KOPT-K1 (cell line): ENCODE measurements around the gene USH2A.

ENCODE experiments used
- H3K27ac ChIP-seq: fragments of 200-600 bp; sonication (generic); 2 replicates; pipeline ENCODE4 v1.5.1; 2016; ENCODE audit warnings: antibody characterized with exemption, mild to moderate bottlenecking, low read depth, low read length; ENCODE audit not compliant: poor library complexity, severe bottlenecking
- H3K36me3 ChIP-seq: fragments of 200-600 bp; sonication (generic); 2 replicates; pipeline ENCODE4 v1.5.1; 2017; ENCODE audit warnings: antibody characterized with exemption, mild to moderate bottlenecking, low read length, moderate library complexity; ENCODE audit not compliant: insufficient read depth
- H3K9me3 ChIP-seq: fragments of 200-600 bp; sonication (generic); 2 replicates; pipeline ENCODE4 v1.5.1; 2017; ENCODE audit warnings: antibody characterized with exemption, low read length, mild to moderate bottlenecking; ENCODE audit not compliant: insufficient read depth, poor library complexity, severe bottlenecking

USH2A gene

DNA sequence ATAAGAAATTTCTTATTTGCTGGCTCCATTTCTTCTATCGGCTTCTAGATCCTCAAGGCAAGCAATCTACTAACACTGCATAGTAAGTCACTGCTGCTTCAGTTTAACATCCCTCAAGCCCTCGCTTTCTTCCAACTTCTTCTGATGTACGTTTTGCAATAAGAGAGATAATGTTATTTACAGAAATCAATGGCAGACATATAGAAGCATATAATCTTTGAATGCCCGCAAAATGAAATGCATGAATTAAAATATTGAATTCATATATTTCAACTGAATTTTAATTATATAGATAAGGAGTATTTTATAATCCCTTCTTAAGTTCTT, 712.4 kb downstream of the USH2A start:
- Histone ChIP-seq H3K27ac (no peak overlapping the region), H3K9me3 (no peaks in the 10 kb centered on the region), H3K36me3 (no peaks in the 10 kb centered on the region)

- Histone ChIP-seq H3K9me3 (no peaks in the 10 kb centered on the region), H3K27ac (no peak overlapping the region), H3K36me3 (no peaks in the 10 kb centered on the region)
Measured at GRCh38 chr1:215710036-215710898, 713.0 kb downstream of the USH2A start.

GRCh38 chr1:215704089-215704860, 719.0 kb downstream of the USH2A start:
- H3K9me3 ChIP-seq: no peaks in the 10 kb centered on the region

DNA sequence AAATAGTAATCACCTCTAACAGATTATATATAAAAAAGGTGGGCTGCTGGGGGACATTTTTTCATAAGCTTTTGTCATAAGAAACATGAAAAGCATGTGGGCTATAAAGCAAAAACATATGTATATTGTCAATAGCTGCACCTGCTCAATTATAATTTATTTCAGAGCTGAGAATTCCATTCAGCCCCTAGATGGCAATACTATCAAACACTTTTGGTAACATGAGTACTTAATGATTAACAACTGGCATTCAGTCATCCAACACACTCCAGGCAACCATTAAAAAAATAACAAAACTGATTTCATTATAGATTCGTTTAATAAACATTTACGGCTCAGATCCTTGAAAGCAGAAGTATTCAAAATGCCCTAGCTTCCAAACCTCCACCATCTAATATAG, 741.0 kb downstream of the USH2A start:
- H3K27ac ChIP-seq: no peak overlapping the region
- no peaks in the 10 kb centered on the region for H3K9me3 ChIP-seq
- no peaks in the 10 kb centered on the region for H3K36me3 ChIP-seq

More at GRCh38 chr1:215704089-215704860, 719.0 kb downstream of the USH2A start:
- no peak overlapping the region for H3K27ac ChIP-seq
- H3K36me3 ChIP-seq: no peaks in the 10 kb centered on the region

DNA sequence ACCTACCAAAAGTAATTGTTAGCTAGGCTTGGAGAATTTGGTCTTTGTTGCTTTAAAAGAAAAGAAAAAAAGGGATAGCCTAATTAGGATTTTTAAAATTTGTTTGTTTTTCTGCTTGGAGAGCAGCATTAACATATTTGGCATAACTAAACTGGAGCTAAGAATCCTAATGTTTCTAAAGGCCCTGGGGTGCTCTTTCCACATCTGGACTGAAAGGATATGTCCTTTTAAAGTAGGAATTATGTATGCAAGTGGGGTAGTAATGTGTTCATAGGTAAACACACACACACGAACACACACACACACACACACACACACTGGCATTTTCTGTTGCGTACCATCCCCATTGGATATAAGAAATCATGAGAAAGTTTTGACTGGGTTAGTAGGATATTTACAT, 742.2 kb downstream of the USH2A start:
- no peaks in the 10 kb centered on the region for H3K9me3 ChIP-seq
- H3K36me3 ChIP-seq: no peaks in the 10 kb centered on the region
- H3K27ac ChIP-seq: no peak overlapping the region

- Histone ChIP-seq H3K36me3 (no peaks in the 10 kb centered on the region), H3K9me3 (no peaks in the 10 kb centered on the region), H3K27ac (no peak overlapping the region)
Measured at GRCh38 chr1:215679231-215679630, 744.0 kb downstream of the USH2A start.

- Histone ChIP-seq H3K36me3 (no peaks in the 10 kb centered on the region), H3K27ac (no peak overlapping the region), H3K9me3 (no peaks in the 10 kb centered on the region)
Measured at GRCh38 chr1:215677112-215677511, 746.1 kb downstream of the USH2A start.

GRCh38 chr1:215673943-215674342, 749.3 kb downstream of the USH2A start:
- Histone ChIP-seq H3K9me3 (no peaks in the 10 kb centered on the region), H3K36me3 (no peaks in the 10 kb centered on the region), H3K27ac (no peak overlapping the region)

- Histone ChIP-seq H3K9me3 (no peaks in the 10 kb centered on the region), H3K36me3 (no peaks in the 10 kb centered on the region), H3K27ac (no peak overlapping the region)
Measured at GRCh38 chr1:215672482-215672881, 750.8 kb downstream of the USH2A start.

- no peaks in the 10 kb centered on the region for H3K36me3 ChIP-seq
- H3K27ac ChIP-seq: no peak overlapping the region
- no peaks in the 10 kb centered on the region for H3K9me3 ChIP-seq
Measured at GRCh38 chr1:215669806-215670491, 753.3 kb downstream of the USH2A start.

DNA sequence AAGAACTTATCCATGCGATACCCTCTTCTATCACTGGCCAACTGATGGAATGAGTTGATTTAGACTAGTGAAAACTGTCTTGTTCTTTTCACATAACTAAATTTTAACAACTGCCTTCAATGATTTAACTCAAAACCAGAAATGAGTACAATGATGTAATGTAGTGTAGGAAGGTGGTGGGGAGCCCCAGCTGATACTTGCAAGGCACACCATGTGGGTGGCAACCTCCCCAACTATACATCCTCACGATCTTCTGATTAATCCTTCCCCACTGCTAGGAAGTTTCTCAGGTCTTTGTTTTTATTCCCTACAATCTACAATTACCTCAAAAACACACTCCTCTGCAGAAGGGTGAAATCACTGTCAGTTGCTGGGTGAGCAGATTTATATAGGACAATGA, 755.5 kb downstream of the USH2A start:
- Histone ChIP-seq H3K27ac (no peak overlapping the region), H3K9me3 (no peaks in the 10 kb centered on the region), H3K36me3 (no peaks in the 10 kb centered on the region)

DNA sequence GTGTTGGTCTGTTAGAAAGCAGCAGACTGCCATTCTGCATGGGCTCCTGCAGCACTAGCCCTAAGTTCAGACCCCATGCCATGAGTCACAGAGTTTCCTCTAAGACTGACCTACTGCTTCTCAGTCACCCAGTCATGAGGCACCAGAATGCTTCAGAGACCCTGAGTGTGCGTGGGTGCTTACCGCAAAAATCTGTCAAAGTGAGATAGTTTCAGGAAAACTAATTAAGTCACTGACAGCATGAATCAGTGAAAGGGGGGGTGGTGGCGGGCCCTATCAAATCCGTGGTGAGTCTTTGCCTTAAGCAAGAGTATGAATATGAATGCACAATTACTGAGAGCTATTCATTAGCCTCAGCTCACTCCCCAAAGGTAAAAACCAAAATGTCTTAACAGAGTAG, 758.0 kb downstream of the USH2A start:
- no peaks in the 10 kb centered on the region for H3K9me3 ChIP-seq
- no peak overlapping the region for H3K27ac ChIP-seq
- no peaks in the 10 kb centered on the region for H3K36me3 ChIP-seq

DNA sequence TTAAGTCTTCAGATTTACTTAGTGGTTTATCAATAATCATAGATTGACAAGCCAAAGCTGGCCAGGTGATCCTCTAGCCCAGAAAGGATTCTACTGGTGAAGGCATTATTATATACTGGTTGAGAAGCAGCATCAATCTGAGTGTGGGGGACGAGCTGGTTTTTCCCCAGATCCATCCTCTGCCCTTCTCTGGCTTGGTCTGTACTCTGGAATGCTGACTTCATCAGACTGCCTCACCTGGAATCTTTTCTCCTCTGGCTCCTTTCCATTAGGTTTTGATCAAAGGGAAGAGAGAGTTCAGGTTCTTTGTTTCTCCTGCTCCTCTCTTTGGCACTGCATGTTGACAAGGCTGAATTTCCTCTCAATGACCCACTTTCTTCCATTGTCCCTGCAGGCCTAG, 762.2 kb downstream of the USH2A start:
- Histone ChIP-seq H3K36me3 (no peaks in the 10 kb centered on the region), H3K27ac (no peak overlapping the region), H3K9me3 (no peaks in the 10 kb centered on the region)

DNA sequence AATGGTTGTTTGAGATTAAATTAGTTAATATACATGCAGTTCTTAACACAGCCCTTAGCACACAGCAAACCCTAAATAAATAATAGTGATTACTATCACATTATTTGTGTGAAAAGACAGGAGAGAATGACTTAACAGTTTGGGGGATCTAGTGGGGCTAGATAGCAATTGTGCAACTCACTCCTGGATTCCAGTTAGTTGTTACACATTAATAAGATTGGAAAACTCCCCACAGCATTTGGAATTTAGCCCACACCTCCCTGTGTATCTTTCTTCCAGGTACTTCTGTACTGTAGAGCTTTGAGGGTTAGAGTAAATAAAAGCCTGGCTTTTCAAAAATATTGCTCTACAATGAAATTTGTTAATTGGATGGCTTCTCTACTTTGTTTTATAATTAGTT, 763.0 kb downstream of the USH2A start:
- H3K27ac ChIP-seq: no peak overlapping the region
- H3K36me3 ChIP-seq: no peaks in the 10 kb centered on the region
- no peaks in the 10 kb centered on the region for H3K9me3 ChIP-seq

DNA sequence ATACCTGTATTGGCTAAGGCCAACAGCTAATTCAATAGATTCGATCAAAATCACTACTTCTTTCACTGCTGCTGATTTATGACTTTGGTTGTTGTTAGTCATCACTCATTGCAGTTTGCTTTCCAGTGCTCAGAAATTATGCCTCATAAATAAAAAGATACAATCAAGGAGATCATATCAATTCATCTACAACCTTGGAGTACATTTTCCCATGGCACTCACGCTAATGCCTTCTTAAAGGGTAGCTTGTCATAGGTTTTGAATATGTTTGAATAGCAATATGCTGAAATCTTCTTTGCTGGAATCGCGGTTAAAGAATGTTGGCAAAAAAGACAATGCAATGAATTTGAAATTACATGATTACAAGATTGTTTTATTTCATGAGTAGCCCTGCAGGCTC, 766.2 kb downstream of the USH2A start:
- Histone ChIP-seq H3K9me3 (no peaks in the 10 kb centered on the region), H3K36me3 (no peaks in the 10 kb centered on the region), H3K27ac (no peak overlapping the region)
